K562 (cell line): ENCODE data around the gene ERI2. TPM values are rescaled to one million over a fixed set of nuclear protein-coding genes. Genes with fewer than 3 reads are reported as not detected.

Experiments
- CBFA2T3 ChIP-seq: fragments of 450-650 bp; IDR thresholded peaks from 2 replicates; pipeline ENCODE4 v1.6.1; 2017
- CHD2 ChIP-seq: IDR thresholded peaks from 2 replicates; pipeline ENCODE4 v1.6.1; 2011; ENCODE audit warnings: low read depth, low read length
- EWSR1 ChIP-seq: fragments of 450-650 bp; IDR thresholded peaks from 2 replicates; pipeline ENCODE4 v1.6.1; 2018; ENCODE audit warnings: borderline replicate concordance, mild to moderate bottlenecking, low read depth, moderate library complexity; ENCODE audit not compliant: partially characterized antibody
- HEY1 ChIP-seq: fragments of 250-450 bp; sonication (Bioruptor Pico); IDR thresholded peaks from 2 replicates; pipeline ENCODE4 v1.5.0; 2020; ENCODE audit warnings: mild to moderate bottlenecking, moderate library complexity, borderline replicate concordance
- HMGN3 ChIP-seq: IDR thresholded peaks from 2 replicates; pipeline ENCODE4 v1.6.1; 2011; ENCODE audit warnings: borderline replicate concordance, low read depth, mild to moderate bottlenecking, mixed read lengths, low read length; ENCODE audit not compliant: insufficient read length; ENCODE audit errors: extremely low read depth
- HNRNPUL1 ChIP-seq: fragments of 200-400 bp; formaldehyde crosslinking; IDR thresholded peaks from 2 replicates; pipeline ENCODE4 v1.6.1; 2017; ENCODE audit warnings: low read length
- RHOXF2B ChIP-seq: fragments of 250-450 bp; sonication (Bioruptor Pico); conservative IDR thresholded peaks from 2 replicates; pipeline ENCODE4 v1.5.1; 2021
- SREBF1 ChIP-seq: fragments of 150-350 bp; IDR thresholded peaks from 2 replicates; pipeline ENCODE4 v1.6.1; 2014; ENCODE audit warnings: antibody characterized with exemption, low read depth, low read length, borderline replicate concordance
- ZNF507 ChIP-seq: conservative IDR thresholded peaks from 2 replicates; pipeline ENCODE4 v1.6.1; 2017; ENCODE audit warnings: missing genetic modification characterization, missing compliant biosample characterization
- ZNF583 ChIP-seq: fragments of 250-450 bp; sonication (Bioruptor Pico); IDR thresholded peaks from 2 replicates; pipeline ENCODE4 v1.4.0; 2020
- polyA plus RNA-seq, 8 experiments: library from polyadenylated mRNA; depleted of rRNA in 4 of 8; stranded (reverse) in 5 of 8; unstranded in 3 of 8; fragments of >200 nt; fragmentation: Nextera tagmentation in 2 of 8; fragmentation: Illumina TruSeq in 1 of 8; extraction: Ambion mirVana in 2 of 8; extraction: Trizol in 1 of 8; gene quantifications; 2 replicates each; pipeline versions ENCODE4 v1.2.1 to v1.2.3, GENCODE V29; 2011 to 2014; ENCODE audit warnings: inconsistent platforms in 1 of 8, missing spikeins in 1 of 8
- total RNA-seq, 7 experiments: library from RNA; depleted of rRNA in 6 of 7; stranded (reverse); fragments of >200 nt in 6 of 7; fragmentation: Illumina TruSeq in 2 of 7; extraction: Trizol in 2 of 7; gene quantifications; 2 replicates each; pipeline versions ENCODE4 v1.2.1 to v1.2.3, GENCODE V29; 2011 to 2021; ENCODE audit warnings: low replicate concordance in 1 of 7
- TF ChIP-seq, protein P1 (sequence below), 2 experiments: IDR thresholded peaks in 1 of 2; conservative IDR thresholded peaks in 1 of 2; 2 replicates each; pipeline ENCODE4 v1.6.1; 2016; ENCODE audit warnings: low read depth in 2 of 2, mild to moderate bottlenecking in 1 of 2, missing compliant biosample characterization in 1 of 2, missing genetic modification characterization in 1 of 2, moderate library complexity in 1 of 2
- TF ChIP-seq, protein P2 (sequence below): fragments of 450-650 bp; IDR thresholded peaks from 2 replicates; pipeline ENCODE4 v1.6.1; 2016; ENCODE audit warnings: mild to moderate bottlenecking
- TF ChIP-seq, protein P3 (sequence below): fragments of 450-650 bp; IDR thresholded peaks from 2 replicates; pipeline ENCODE4 v1.6.1; 2016
- TF ChIP-seq, protein P4 (sequence below): fragments of 450-650 bp; formaldehyde crosslinking; IDR thresholded peaks from 2 replicates; pipeline ENCODE4 v1.4.0; 2022; ENCODE audit warnings: missing genetic modification characterization
- TF ChIP-seq, protein P5 (sequence below): sonication (generic); formaldehyde crosslinking; IDR thresholded peaks from 2 replicates; pipeline ENCODE4 v1.8.1; 2023; ENCODE audit warnings: mild to moderate bottlenecking, missing genetic modification reagents
- TF ChIP-seq, protein P6 (sequence below), 2 experiments: fragments of 250-450 bp in 1 of 2; fragments of 450-650 bp in 1 of 2; sonication (Bioruptor Pico) in 1 of 2; IDR thresholded peaks; 2 replicates each; pipeline versions ENCODE4 v1.6.1 to v1.8.0; 2016 to 2021; ENCODE audit warnings: mild to moderate bottlenecking in 2 of 2, moderate library complexity in 2 of 2, missing compliant biosample characterization in 1 of 2, missing genetic modification characterization in 1 of 2

The ERI2 gene
- total and polyA plus RNA-seq, 9 of the 15 experiments (the other 6 are each of a cell fraction or from before 2014, with no cell fraction given) = 23.3 to 57.0 (median 48.1) TPM

GRCh38 chr16:20826039-20826566 is 19.8 kb upstream of the ERI2 start (continued):
- TF ChIP-seq, protein P1, sequence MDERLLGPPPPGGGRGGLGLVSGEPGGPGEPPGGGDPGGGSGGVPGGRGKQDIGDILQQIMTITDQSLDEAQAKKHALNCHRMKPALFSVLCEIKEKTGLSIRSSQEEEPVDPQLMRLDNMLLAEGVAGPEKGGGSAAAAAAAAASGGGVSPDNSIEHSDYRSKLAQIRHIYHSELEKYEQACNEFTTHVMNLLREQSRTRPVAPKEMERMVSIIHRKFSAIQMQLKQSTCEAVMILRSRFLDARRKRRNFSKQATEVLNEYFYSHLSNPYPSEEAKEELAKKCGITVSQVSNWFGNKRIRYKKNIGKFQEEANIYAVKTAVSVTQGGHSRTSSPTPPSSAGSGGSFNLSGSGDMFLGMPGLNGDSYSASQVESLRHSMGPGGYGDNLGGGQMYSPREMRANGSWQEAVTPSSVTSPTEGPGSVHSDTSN (CRISPR knock-in tag; IDR thresholded peaks at IDR 0.05; ENCODE audit: low read depth) = no peak
- TF ChIP-seq, protein P1 (tag; conservative IDR thresholded peaks at IDR 0.05; ENCODE audit: low read depth) = peak; percentile 62
- TF ChIP-seq SREBF1 (no peak), HNRNPUL1 (no peak), ZNF583 (0 out of 2 replicates have a peak, but pooled peaks have one; percentile 38), HEY1 (CRISPR knock-in tag) (0 out of 2 replicates have a peak, but pooled peaks have one; percentile 29), CBFA2T3 (peak; percentile 96), RHOXF2B (CRISPR knock-in tag) (no peak), CHD2 (no peak), HMGN3 (no peak), ZNF507 (tag) (no peak), EWSR1 (no peak)
- TF ChIP-seq, protein P2, sequence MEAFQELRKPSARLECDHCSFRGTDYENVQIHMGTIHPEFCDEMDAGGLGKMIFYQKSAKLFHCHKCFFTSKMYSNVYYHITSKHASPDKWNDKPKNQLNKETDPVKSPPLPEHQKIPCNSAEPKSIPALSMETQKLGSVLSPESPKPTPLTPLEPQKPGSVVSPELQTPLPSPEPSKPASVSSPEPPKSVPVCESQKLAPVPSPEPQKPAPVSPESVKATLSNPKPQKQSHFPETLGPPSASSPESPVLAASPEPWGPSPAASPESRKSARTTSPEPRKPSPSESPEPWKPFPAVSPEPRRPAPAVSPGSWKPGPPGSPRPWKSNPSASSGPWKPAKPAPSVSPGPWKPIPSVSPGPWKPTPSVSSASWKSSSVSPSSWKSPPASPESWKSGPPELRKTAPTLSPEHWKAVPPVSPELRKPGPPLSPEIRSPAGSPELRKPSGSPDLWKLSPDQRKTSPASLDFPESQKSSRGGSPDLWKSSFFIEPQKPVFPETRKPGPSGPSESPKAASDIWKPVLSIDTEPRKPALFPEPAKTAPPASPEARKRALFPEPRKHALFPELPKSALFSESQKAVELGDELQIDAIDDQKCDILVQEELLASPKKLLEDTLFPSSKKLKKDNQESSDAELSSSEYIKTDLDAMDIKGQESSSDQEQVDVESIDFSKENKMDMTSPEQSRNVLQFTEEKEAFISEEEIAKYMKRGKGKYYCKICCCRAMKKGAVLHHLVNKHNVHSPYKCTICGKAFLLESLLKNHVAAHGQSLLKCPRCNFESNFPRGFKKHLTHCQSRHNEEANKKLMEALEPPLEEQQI = peak; percentile 42; the same call in 1 of the 2 replicates
- TF ChIP-seq, protein P3, sequence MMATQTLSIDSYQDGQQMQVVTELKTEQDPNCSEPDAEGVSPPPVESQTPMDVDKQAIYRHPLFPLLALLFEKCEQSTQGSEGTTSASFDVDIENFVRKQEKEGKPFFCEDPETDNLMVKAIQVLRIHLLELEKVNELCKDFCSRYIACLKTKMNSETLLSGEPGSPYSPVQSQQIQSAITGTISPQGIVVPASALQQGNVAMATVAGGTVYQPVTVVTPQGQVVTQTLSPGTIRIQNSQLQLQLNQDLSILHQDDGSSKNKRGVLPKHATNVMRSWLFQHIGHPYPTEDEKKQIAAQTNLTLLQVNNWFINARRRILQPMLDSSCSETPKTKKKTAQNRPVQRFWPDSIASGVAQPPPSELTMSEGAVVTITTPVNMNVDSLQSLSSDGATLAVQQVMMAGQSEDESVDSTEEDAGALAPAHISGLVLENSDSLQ = peak; percentile 72
- TF ChIP-seq, protein P4, sequence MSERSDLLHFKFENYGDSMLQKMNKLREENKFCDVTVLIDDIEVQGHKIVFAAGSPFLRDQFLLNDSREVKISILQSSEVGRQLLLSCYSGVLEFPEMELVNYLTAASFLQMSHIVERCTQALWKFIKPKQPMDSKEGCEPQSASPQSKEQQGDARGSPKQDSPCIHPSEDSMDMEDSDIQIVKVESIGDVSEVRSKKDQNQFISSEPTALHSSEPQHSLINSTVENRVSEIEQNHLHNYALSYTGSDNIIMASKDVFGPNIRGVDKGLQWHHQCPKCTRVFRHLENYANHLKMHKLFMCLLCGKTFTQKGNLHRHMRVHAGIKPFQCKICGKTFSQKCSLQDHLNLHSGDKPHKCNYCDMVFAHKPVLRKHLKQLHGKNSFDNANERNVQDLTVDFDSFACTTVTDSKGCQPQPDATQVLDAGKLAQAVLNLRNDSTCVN (CRISPR knock-in tag) = no peak
- TF ChIP-seq, protein P5, sequence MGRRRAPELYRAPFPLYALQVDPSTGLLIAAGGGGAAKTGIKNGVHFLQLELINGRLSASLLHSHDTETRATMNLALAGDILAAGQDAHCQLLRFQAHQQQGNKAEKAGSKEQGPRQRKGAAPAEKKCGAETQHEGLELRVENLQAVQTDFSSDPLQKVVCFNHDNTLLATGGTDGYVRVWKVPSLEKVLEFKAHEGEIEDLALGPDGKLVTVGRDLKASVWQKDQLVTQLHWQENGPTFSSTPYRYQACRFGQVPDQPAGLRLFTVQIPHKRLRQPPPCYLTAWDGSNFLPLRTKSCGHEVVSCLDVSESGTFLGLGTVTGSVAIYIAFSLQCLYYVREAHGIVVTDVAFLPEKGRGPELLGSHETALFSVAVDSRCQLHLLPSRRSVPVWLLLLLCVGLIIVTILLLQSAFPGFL (CRISPR knock-in tag) = no peak
- TF ChIP-seq, protein P6, sequence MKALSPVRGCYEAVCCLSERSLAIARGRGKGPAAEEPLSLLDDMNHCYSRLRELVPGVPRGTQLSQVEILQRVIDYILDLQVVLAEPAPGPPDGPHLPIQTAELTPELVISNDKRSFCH (CRISPR knock-in tag; IDR thresholded peaks at IDR 0.05) = no peak
- TF ChIP-seq, protein P6 (tag; IDR thresholded peaks at IDR 0.05) = no peak
